SKM-1 (cell line): Measurements from ENCODE around the gene USE1.
"Not testable (repeated sequence)": the region's sequence is repeated elsewhere in the genome, so short reads cannot be mapped to it uniquely, and the experiment has no call there.

ENCODE experiments used
- DNase-seq: peaks from one replicate; lab custom pipeline; 2025; ENCODE audit not compliant: unreplicated experiment; lab: John Stamatoyannopoulos, UW

Gene USE1, protein sequence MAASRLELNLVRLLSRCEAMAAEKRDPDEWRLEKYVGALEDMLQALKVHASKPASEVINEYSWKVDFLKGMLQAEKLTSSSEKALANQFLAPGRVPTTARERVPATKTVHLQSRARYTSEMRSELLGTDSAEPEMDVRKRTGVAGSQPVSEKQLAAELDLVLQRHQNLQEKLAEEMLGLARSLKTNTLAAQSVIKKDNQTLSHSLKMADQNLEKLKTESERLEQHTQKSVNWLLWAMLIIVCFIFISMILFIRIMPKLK

DNA sequence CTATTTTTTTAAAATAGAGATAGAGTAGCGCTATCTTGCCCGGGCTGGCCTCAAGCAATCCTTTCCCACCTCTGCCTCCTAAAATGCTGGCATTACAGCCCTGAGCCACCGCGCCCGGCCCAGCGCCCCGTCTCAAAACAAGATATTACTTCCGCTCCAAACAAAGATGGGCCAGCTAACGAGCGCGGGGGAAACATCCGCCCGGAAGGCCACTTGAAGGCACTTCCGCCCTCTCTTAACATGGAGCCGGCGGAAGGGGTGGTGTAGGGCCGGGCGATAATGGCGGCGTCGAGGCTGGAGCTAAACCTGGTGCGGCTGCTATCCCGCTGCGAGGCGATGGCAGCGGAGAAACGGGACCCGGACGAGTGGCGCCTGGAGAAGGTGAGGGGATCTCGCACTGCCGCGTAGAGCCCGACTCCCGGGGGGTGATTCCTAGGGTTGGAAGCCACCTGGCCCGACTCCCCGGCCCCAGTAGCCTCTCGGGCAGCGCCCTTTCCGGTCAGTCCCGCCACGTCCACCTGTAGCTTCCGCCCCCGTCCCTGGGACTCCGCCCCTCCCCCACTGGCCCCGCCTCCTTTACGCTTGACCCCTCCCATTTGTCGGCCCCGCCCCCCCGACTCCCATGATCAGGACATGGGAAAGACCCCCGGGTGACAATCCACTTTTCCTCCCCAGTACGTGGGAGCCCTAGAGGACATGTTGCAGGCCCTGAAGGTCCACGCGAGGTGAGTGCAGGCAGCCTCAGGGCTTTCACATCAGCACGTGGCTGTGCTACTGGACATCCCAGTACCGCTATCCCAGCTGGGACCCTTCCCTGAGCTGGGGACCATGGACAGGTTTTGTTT lies at the start of gene USE1:
Gene USE1 (plus strand): TSS at position 231 of the 845 bp plus-strand sequence. CDS start 49 bp downstream, at position 280.
- peak; percentile 77 for DNase-seq

GRCh38 chr19:17165715-17166114 lies 49.4 kb upstream of the USE1 start:
- DNase-seq: no peak

- DNase-seq: no peak
These were observed 44.4 kb upstream of the USE1 start for GRCh38 chr19:17170538-17171297.

GRCh38 chr19:17171874-17172273 lies 43.3 kb upstream of the USE1 start:
- DNase-seq: no peak

DNA sequence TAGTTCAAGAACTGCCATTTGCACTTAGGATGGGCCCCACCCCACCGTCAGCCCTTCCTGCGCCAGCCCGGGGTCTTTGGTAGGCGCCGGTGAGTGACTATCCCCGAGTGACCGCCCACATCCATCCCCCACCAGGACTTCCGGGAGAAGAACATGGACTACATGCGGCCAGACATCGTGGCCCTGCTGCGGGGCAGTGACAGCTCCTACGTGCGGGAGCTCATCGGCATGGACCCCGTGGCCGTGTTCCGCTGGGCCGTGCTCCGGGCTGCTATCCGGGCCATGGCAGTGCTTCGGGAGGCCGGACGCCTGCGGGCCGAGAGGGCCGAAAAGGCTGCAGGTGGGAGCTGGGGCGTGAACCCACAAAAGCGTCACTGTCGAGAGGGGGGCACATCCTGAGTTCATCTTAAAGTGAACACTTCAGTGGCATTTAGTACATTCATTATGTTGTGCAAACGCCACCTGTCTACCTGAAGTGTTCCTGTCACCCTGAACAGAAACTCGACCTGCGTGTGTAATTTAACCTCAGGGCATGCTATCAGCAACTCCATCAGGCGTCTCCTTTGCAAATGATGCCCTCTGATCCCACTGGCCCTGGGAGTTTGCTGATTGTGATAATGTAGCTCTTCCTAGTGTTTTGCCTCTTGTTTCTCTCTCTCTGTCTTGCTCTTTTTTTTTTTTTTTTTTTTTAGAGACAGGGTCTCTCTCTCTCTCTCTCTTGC lies 42.4 kb upstream of the USE1 start:
- DNase-seq: no peak

DNA sequence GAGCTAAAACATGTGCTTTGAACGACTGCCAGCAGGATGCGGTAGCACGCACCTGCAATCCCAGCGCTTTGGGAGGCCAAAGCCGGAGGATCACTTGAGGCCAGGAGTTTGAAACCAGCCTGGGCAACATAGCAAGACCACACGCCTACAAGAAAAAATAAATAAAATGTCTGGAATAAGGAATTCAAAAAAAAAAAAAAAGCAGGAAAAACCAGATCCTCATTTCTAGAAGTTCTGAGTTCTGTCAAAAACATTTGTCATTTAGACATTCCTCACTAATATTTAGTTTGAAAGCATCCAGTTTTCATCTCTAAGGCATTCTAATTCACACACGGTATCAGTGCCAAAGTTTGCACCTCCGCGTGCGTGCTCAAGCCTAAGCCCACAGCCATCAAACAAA lies 36.9 kb upstream of the USE1 start:
- DNase-seq: no peak

- DNase-seq: no peak
These were observed 34.0 kb upstream of the USE1 start for GRCh38 chr19:17180997-17181702.

DNA sequence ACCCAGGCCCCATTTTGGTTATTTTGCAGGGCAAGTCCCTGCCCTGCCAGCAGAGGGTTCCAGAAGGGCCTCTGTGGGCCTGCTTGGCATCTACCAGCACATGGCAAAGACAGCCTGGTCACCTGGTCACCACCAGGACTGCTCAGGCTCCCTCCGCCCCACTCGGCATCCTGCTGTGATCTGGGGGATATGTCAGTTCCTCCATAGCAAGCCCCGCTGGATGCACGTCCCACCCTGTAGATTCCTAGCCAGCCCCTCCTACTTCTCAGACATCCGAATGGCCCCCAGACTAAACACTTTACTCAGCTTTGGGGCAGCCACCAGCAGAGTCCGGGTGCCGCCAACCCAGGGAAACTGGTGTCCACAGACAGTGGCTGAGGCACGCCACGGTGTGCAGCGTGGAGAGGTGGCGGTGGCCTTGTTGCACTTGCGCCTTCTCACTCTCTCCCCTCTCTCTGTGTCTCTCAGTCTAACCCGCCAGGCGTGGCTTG lies 31.8 kb upstream of the USE1 start:
- no peak for DNase-seq

GRCh38 chr19:17183858-17184321 lies 31.3 kb upstream of the USE1 start:
- no peak for DNase-seq

DNA sequence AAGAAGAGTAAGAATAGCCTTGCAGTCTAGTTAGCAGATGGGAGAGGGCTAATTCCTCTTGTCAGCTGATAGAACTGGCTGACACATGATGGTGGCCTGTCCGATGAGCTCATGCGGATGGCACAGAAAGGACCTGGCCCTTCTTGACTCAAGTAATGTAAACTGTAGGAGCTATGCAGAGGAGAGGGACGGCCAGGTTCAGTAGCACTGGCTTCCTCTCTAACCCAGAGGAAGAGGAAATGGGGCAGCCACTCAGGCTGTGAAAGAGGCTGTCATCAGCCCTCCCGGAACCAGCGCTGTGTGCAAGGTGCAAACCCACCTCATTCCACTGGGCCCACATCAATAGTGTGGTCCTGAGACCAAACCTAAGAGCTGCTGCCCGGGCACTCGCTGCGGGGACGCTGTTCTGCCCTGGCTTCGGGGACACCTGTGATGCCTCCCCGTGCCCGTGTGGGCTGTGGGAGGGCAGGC lies 30.8 kb upstream of the USE1 start:
- DNase-seq: no peak

DNA sequence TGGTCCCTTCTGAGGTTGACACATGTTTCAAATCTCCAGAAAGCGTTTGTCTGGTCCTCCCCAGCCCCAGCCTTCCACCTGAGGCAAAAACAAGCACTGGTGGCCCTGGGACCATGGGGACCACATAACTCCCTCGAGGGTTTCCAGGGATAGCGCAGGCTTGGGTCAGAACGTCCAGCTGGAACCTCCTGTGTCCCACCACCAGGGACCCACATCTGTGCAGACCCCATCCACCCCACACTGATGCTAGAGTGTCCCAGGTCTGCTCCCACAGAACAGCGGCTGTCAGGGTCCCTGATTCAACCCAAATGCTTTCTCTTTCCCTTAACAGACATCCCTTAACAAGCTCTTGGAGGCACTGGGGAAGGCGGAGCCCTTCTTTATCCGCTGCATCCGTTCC lies 29.6 kb upstream of the USE1 start:
- no peak for DNase-seq

DNA sequence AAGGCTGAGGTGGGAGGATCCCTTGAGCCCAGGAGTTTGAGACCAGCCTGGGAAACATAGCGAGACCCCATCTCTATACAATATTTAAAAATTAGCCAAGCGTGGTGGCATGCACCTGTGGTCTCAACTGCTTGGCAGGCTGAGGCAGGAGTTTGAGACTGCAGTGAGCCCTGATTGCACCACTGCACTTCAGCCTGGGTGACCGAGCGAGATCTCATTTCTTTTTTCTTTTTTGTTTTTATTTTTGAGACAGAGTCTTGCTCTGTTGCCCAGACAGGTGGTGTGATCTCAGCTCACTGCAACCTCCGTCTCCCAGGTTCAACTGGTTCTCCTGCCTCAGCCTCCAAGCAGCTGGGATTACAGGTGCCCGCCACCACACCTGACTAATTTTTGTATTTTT lies 23.4 kb upstream of the USE1 start:
- DNase-seq: not testable (repeated sequence)

DNA sequence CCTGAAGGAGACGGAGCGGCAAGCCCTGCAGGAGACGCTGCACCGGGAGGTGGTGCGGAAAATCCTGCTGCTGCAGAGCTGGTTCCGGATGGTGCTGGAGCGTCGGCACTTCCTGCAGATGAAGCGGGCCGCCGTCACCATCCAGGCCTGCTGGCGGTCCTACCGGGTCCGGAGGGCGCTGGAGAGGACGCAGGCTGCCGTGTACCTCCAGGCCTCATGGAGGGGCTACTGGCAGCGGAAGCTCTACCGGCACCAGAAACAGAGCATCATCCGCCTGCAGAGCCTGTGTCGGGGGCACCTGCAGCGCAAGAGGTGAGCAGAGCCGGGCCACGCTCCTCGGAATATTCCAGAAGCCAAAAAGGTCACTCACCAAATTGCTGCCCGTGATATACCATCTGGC lies 22.4 kb upstream of the USE1 start:
- no peak for DNase-seq

DNA sequence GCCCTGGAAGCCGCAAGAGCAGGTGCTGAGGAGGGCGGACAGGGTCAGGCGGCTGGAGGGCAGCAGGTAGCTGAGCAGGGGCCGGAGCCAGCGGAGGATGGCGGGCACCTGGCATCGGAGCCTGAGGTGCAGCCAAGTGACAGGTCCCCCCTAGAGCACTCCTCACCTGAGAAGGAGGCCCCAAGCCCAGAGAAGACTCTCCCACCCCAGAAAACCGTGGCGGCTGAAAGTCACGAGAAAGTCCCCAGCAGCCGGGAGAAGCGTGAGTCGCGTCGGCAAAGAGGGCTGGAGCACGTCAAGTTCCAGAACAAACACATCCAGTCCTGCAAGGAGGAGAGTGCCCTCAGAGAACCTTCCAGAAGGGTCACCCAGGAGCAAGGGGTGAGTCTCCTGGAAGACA lies 20.5 kb upstream of the USE1 start:
- no peak for DNase-seq

GRCh38 chr19:17195106-17195505 lies 20.1 kb upstream of the USE1 start:
- DNase-seq: no peak

GRCh38 chr19:17196610-17197009 lies 18.5 kb upstream of the USE1 start:
- DNase-seq: no peak

- DNase-seq: no peak
These were observed 17.5 kb upstream of the USE1 start for GRCh38 chr19:17197666-17198065.

- DNase-seq: no peak
These were observed 14.6 kb upstream of the USE1 start for GRCh38 chr19:17200408-17201079.

DNA sequence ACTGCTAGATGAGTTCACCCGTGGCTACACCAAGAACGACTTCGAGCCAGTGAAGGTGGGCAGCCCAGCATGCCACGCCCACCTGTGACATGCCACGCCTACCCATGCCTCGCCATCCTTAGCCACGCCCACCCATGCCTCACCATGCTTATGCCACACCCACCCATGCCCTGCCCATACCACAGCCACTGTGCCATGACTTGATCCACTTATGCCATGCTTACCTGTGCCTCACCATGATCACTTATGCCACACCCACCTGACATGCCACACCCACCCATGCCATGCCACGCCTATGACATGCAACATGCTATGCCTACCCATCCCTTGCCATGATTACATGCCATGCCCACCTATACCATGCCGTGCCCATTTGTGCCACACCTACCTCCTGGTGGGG lies 12.9 kb upstream of the USE1 start:
- no peak for DNase-seq

GRCh38 chr19:17202713-17203112 lies 12.4 kb upstream of the USE1 start:
- no peak for DNase-seq
